CD4-positive, alpha-beta T cell treated with Interferon alpha-2 for 1 hour (primary cell): ENCODE data around the gene ENSA.
"Not testable (repeated sequence)": the region's sequence is repeated elsewhere in the genome, so short reads cannot be mapped to it uniquely, and the experiment has no call there.

Experiments used
- DNase-seq, 2 donors: peaks; one replicate each; pipeline ENCODE4 v3.0.0-alpha.2; 2020 to 2022

The ENSA gene

GRCh38 chr1:150629115-150629928 is at the start of gene ENSA:
ENSA (minus strand) TSS chr1:150629612; CDS start chr1:150629470, 142 bp downstream.
- DNase-seq, result peak; percentile 98

- no peak for DNase-seq
Measured at GRCh38 chr1:150678988-150679387, 49.6 kb upstream of the ENSA start.

DNA sequence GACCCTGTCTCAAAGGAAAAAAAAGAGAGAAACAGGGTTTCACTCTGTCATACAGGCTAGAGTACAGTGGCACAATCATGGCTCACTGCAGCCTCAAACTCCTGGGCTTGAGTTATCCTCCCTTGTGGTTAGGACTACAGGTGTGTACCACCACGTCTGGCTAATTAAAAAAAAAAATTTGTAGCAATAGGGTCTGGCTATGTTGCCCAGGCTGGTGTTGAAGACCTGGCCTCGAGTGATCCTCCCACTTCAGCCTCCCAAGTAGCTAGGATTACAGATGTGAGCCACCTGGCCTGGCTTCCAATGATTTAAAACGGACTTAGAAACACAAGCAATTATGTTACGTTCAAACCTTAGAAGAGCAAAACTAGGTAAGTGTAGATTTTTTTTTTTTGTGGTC is 45.5 kb upstream of the ENSA start:
- DNase-seq, result no peak

- DNase-seq, result no peak
Measured at GRCh38 chr1:150663321-150663720, 33.9 kb upstream of the ENSA start.

GRCh38 chr1:150662811-150663210 is 33.4 kb upstream of the ENSA start:
- DNase-seq, result no peak

DNA sequence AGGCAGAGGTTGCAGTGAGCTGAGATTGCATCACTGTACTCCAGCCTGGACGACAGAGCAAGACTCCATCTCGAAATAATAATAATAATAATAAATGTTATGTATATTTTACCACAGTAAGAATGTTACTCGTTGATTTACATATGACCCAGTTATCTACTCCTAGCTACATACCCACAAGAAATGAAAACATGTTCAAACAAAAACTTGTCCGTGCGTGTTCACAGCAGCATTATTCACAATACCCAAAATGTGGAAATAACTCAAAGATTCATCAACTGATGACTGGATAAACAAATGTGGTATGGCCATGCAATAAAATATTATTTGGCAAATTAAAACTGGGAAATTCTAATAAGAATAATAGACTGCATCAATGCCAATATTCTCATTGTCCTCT is 31.7 kb upstream of the ENSA start:
- DNase-seq, result no peak

- DNase-seq, result no peak
Measured at GRCh38 chr1:150660584-150660983, 31.2 kb upstream of the ENSA start.

DNA sequence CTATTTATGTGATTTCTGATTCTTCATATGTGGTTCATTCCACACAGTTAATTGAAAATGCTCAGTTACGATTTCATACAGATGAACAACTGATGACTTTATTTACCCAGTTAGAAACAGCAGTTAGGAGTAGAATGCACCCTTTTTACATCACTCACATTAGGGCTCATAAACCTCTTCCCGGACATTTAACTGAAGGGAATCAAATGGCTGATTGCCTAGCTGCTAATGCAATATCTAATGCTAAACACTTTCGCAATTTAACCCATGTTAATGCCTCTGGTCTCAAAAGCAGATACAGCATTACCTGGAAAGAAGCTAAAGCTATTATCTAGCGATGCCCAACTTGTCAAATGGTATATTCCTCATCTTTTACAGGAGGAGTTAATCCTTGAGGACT is 27.7 kb upstream of the ENSA start:
- DNase-seq, result not testable (repeated sequence)

DNA sequence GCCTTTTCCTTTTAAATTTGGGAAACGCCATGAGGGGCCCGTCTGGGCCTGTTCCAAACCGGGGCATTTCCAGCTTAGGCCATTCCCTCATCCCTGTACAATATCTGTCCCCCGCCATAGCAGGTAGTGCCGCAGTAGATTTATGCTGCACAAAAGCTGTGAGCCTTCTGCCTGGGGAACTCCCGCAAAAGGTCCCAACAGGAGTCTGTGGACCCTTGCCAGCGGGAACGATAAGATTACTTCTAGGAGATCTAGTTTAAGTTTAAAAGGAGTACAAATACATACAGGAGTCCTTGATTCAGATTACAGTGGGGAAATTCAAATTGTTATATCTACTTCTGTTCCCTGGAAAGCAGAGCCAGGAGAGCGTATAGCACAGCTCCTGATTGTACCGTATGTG is 25.2 kb upstream of the ENSA start:
- not testable (repeated sequence) for DNase-seq

DNA sequence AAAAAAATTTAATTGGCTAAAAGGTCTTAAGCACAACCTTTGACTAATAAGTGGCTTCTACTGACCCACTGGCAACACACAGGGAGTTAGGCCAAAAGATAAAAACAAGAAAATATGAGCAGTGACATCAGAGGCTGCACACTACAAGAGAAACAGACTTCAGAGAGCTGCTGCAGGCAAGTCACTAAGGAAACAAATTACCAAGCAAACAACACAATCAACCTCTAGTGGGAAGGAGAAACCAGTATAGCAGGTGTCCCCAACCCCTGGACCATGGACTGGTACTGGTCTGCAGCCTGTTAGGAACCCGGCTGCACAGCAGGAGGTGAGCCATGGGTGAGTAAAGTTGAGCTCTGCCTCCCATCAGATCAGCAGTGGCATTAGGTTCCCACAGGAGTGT is 20.8 kb upstream of the ENSA start:
- DNase-seq, result no peak

DNA sequence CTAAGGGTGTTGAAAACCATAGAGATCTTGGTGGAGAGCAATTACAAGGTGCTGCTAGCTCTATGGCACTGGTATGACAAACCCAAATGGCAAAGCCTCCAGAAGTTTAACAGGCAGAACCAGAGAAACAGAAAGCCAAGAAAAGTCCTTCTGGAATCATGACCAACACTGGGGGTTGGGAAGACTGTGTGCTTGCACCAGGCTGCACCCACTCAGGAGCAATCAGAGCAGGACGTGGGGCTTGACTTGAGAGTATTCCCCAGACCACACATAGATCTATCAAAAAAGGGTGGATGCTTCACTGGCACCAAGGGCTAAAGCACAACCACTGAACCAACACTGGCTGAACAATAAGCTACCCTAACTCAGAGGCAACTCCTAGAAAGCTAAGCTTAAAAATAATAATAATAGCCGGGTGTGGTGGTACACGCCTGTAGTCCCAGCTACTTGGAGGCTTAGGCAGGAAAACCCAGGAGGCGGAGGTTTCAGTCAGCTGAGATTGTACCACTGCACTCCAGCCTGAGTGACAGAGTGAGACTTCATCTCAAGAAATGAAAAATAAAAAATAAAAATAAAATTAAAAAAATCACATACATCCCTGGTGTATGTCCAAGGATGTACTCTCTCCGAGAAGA is 20.1 kb upstream of the ENSA start:
- no peak for DNase-seq

DNA sequence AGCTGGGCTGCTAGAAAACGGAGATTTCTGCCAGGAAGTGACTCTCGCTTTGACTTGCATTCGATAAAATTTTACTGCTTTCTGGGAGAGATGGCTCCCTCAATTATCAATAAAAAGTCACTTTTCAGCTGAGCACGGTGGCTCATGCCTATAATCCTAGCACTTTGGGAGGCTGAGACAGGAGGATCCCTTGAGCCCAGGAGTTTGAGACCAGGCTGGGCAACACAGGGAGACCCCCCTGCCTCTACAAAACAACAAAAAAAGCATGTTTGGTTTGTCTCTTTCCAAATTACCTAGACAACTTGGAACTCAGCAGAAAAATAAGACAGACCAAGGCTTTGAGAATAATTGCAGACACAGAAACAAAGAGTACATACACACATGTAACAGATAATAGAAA is 12.9 kb upstream of the ENSA start:
- DNase-seq, result no peak

- not testable (repeated sequence) for DNase-seq
Measured at GRCh38 chr1:150641126-150641815, 11.9 kb upstream of the ENSA start.

DNA sequence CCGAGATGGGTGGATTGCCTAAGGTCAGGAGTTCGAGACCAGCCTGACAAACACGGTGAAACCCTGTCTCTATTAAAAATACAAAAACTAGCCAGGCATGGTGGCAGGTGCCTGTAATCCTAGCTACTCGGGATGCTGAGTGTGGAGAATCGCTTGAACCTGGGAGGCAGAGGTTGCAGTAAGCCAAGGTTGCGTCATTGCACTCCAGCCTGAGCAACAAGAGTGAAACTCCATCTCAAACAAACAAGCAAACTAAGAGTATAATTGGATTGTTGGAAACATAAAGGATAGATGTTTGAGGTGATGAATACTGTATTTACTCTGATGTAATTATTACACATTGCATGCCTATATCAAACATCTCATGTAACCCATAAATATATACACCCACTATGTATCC is 9.0 kb upstream of the ENSA start:
- DNase-seq, result not testable (repeated sequence)

GRCh38 chr1:150634839-150635622 is 5.6 kb upstream of the ENSA start:
- DNase-seq, result not testable (repeated sequence)

DNA sequence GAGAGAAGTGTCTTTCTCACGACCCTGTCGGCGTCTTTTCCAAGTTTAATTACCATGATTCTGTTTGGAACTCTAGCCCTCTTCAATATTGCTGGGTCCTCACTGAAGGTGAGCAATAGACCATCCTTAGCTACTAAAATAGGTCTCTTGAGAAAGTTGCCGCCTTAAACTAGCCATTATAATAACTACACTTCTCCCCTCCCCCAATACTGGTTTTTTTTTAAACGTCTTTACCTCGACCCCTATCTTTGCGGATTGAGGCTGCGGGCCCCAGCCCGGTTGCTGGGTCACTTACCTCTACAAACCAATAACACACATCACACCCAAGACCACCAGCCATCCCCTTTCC is 672 bp downstream of the ENSA start:
- no peak for DNase-seq

DNA sequence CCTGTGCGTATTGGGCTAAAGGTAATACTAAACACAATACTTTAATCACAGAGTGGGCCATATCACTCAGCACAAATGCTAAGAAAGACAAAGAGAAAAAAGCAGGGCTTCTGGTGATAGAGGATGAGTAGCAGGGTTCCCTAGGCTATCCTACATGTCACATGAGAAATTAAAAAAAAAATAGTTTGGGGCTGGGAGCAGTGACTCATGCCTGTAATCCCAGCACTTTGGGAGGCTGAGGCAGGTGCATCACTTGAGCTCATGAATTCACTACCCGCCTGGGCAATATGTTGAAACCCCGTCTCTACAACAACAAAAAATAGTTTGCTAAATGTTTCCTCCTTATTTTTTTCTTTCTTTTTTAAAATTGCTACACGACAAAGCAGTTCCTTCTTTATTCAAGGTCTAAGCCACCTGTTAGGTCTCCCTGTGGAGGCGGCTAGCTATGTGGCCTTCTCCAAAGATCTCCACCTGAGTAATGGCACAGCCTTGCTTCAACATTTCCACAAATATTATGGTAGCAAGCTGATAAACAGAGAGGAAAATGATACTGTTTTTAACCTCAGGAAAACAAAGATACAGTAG is 1.5 kb downstream of the ENSA start:
- no peak for DNase-seq

DNA sequence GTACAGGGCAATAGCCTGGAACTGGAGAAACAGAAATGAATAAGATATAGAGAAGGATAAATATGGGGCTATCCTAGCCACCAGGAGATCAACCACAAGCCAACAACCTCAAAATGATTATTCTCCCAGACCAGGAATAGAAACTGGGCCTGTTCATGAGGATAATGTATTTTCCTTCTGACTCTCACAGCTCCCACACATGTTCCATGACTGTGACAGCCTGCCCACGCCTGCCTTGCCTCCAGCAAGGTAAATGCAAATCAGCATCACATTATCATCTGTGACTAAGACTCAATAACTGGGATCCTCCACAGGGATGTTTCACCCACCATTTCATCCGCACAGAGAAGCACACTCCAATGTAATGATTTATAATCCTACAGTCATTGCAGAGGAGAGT is 3.3 kb downstream of the ENSA start:
- DNase-seq, result no peak

- not testable (repeated sequence) for DNase-seq
Measured at GRCh38 chr1:150624546-150624945, 4.9 kb downstream of the ENSA start.

DNA sequence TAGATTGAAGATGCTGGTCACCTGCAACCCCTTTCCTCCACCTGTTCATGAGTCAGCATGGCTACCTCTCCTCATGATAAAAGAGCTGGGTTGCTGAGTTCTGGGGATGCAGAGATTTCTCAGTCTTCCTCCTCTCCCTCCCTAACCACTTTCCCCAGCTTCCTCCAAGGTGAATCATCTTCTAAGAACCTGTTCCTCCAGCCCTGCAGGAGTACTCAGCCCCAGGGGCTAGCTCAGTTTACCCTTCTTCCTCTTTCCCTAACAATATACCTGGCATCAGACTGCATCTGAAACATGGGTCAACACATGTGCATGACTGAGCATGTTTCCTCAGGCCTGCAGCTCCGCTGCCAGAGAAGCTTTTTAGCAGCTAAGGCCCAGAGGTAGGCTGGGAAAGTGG is 5.3 kb downstream of the ENSA start:
- not testable (repeated sequence) for DNase-seq

DNA sequence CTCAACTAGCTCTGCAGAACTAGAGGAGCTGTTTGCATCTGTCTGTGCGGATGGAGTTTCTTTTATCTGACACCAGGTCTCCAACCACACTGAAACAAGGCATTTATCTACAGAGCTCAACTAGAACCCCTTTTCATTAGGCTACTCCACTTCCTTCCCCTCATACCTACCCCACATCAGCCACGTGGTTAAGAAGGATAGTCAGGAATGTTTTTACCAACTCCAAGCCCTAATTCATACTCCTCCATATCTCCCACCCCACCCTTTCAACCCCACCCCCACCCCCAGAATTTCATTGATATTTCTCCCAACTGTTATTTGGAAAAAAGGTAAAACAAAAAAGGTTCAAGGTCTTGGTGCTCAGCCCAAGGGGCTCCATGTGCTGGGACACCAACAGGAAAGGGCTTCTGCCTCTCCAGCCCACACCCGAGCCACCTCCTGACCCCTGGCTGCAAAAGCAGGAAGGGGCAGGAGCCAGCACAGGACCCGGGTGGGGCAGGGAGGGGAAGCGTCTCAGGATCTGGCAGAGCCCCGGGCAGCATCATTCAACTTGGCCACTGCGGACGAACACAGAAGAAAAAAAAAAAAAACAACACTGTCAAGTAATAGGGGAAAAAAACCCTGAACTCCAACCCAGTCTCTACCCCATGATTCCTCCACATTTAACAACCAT is 7.0 kb downstream of the ENSA start:
- no peak for DNase-seq
